ENCODE results near the gene ADAM33. TPM values are rescaled to one million over a fixed set of nuclear protein-coding genes. Genes with fewer than 3 reads are reported as not detected.

Gene ADAM33
- total RNA-seq, 1 donor from 2014 or later, result 0.17 TPM

DNA sequence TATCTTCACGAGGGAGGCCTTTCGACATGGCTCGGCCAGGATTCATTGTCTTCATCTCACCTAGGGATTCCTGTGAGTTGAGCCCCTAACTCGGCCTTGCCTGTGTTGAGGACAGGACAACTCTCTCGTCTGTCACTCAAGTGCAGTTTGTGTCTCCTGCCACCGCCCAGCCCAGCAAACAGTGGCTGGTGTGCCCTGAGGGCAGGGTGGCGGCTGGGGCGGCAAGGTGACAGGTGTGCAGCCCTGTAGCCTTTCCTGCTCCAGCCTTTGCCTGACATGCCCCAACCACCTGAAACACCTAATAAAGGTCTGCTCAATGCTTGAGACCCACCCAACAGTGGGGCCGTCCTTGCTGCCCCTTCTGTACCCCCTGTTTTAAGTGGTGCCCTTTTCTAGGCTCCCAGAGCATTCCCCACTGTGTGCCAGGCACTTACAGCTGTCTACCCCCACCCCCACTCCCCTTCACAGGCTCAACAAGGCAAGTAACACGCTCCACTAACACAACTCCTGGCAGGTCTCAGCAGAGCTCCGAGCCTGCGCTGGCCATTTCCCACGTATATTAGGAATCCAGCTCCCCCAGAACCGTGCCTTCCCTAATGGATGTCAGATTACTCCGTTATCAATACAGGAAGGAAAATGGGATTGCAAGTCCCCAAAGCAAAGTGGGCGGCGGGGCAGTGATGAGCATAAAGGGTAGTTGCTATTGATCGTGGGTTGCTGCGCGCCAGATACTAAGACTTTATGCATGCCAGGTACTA is 36.3 kb downstream of the ADAM33 start:
- DNase-seq, result no peak

DNA sequence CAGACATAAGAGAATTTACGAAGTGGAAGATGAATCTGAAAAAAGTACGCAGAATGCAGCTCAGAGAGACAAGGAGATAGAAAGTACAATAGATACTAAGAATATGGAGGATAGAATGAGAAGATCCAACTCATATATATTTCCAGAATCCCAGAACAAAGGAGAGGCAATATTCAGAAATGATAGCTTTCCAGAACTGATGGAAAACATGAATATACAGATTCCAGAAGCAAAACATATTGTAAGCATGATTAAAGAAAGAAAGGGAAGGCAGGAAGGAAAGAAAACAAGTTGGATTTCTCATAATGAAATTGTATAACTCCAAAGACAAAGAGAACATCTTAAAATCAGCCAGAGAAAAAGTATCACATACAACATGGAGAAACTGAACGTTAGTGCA is 41.6 kb downstream of the ADAM33 start:
- no peak for DNase-seq

DNA sequence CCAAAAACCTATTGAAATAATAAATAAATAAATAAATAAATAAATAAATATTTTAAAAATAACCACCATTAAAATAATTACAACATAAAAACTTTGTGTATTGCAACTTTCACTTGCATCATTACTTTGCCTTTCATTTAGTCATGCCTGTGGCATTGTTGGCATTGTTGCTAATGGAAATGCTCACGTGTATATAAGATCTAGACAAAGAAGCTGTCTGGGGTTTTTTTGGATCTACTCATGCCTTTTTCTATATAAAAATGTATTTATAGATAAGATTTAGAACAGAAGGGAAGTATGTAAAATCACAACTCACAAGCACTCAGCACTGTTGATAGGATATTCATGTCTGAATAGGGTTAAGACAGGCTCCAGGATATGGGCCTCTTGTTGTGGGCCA is 46.5 kb downstream of the ADAM33 start:
- no peak for DNase-seq

DNA sequence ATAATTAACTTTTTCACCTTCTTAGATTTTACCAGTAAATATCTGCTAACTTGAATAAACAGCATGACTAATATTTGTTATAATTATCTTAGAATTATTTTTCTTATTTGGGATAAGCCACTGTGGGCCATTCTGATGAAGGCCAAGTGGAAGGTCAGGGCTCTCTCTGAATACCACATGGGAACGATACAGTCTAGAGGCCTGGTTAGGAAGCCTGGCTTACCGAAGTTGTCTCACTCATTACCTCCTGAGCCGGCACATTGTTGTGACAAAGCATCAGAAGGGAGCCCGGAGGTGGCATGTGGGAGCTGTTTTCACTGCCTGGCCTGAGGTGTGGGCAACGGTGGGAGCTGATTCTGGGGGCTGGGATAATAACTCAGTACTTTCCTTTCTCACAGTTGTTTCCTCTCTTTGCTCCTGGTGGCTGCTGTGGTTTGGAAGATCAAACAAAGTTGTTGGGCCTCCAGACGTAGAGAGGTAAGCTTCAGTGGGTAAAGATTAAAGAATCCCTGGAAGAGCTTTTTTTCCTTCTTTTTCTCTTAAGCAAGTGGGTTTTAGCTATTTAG is 47.8 kb downstream of the ADAM33 start:
- DNase-seq, result no peak

DNA sequence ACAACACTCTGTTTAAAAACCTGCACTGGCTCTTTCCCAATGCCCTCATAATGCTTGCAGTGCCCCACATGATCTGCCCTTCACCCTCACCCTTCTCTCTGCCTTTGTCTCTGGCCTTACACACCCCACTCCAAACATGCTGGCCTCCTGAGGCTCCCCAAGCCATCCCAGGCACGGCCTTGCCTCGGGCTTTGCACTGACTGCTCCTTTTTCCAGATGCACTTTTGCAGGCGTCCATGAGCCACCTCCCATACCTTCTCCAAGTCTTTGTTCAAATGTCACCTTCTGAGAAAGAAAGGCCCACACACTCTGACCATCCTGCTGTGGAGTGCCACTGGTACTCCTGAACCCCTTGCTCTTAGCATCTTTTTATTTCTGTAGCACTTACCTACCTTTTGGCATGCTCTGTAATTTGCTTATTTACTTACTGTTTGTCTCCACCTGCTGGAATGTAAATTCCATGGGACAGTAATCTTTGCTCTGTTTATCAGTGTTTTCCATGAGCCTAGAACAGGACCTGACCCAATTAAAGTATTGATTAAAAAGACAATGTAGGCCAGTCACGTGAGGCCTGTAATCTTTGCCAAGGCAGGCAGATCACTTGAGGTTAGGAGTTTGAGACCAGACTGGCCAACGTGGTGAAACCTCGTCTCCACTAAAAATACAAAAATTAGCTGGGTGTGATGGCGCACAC is 49.4 kb downstream of the ADAM33 start:
- peak; percentile 5 for DNase-seq

DNA sequence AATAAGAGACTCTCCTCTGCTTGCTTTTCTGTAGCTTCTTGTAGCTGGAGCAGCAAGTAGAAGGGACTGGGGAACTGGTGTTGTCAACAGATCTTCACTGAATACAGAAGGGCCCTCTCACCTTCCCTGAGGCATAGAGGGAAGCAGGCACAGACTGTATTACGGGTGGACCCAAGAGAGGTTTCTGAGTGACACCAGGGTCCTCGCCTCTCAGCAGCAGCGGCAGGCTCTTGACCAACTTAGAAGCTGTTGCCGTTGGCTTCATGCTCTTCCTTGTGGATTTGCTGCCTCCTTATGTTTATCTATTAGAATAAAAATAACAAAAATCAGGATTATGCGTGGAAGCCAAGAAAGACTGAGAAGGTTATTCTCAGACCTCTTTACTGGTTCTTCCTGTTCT is 50.3 kb downstream of the ADAM33 start:
- no peak for DNase-seq

DNA sequence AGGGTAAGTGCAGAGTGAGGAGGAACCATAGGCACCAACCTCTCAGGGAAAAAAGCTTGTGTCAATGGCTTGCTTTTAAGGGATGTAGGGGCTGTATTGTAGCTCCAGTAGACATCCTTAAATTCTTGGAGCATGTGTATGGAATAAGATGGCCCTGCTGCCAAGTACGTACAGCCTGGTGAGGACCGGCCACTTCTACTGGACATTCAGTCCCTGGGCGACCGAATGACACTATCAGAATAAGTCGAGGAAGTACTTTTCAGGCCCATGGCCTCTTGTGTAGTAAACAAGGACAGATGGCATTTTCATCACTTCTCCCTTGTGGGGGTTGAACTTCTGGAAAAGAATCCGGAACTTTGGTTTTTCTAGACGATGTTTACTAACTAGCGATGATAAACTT is 51.4 kb downstream of the ADAM33 start:
- no peak for DNase-seq

DNA sequence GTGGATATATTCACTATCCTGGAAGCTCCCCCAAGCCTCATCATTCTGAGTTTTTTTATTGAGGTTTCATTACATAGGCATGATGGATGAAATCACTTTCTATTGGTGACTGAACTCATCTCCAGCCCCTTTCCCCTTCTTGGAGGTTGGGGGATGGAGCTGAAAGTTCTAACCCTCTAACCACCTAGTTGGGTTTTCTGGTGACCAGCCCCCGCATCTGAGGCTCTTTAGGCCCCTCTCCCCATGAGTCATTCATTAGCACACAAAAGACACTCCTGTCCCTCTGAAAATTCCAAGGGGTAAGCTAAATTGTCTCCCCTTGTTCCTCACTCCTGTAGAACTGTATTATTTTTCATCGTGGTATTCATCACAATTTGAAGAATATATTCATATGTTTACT is 51.9 kb downstream of the ADAM33 start:
- no peak for DNase-seq

DNA sequence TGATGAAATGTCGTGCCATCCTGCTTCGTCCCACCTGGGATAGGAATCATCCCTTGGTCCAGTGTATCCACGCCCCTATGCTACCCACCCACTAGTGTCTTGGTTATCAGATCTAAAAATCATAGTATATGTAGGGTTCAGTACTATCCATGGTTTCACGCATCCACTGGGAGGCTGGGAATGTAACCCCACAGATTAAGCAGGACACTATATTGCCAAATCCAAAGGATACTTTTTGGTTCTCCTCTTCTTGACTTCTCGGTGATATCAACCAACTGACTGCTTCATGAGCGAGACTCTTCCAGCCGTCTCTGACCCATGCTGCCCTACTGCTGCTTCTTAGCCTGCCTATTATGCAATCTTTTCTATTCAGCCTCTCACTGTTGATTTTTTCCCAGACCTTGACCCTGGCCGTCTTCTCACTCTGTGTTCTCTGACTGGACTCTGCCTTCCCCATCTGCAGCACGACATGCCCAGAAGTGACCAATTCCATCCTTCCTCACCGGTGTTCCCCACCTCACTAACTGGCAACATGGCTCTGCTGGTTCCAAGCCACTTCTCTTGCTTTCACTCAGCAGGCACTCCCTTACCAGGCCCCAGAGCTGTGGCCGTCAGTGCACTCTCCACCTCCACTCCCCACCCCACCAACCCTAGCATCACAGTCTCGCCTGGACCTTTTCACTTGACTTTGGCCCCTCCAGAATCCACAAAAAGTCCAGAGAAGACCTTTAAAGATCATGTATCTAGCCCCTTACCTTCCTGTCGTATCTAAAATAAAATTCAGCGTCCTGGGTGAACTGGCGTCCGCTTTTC is 53.1 kb downstream of the ADAM33 start:
- DNase-seq, result no peak

DNA sequence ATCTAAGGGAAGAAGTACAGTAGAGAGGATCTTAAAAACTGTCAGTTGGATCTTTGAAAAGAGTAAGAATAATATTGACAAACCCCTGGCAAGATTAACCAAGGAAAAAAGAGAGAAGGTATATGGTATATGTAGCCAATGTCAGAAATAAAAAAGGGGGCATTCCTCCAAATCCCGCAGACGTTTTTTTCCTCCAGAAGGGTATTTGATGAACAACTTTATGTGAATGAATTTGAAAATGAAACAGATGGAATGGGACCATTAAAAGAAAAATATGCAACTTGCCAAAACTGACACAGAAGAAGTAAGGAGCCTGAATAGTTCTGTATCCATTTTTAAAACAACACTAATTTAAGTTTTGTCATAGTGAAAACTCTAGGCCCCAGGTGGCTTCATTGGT is 54.3 kb downstream of the ADAM33 start:
- no peak for DNase-seq

DNA sequence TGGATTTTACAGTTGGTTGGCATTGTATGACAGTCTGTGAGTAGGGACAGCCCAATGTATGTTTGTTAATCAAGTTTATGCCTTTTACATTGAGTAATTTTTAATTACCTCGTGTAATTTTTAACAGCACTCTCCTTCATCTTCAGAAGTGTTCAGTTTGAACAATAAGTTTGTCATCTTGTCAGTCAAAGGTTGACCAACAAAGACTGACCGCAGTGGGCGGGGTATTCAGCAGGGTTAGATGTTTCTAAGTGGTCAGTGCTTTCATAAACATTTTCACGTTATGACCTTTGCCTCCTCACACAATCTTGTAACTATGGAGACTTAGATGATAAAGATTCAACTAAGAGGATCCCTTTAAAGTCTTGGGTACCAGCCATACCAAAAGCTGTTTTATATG is 59.4 kb downstream of the ADAM33 start:
- DNase-seq, result no peak

DNA sequence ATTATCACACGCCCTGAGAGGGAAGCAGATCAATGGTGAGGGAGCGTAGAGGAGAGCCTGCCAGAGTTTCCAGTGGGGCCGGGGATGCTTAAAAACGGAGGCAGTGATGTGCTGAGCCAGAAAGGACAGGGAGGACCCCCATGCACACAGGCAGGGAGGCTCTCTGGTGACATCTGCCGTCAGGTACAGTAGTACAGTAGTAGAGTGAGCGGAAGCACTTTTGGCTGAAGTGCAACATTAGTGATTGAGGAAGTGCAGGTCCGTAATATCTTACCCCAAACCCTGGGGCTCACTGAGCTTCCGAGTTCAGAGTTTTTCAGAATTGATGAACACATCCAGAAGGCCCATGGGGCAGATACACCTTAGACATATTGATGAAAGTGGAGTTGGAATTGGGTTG is 60.7 kb downstream of the ADAM33 start:
- DNase-seq, result no peak

Other genes starting within 250 kb of the ADAM33 start
- gene ATRN, start 211.0 kb downstream of the ADAM33 start, total RNA-seq, result 42.9 and 58.4 TPM in 2 replicates
- not detected in 2 replicates for gene GFRA4, start 18.6 kb downstream of the ADAM33 start, total RNA-seq
- gene SIGLEC1, start 30.6 kb upstream of the ADAM33 start, total RNA-seq, result not detected in 2 replicates
- 15.1 and 16.7 TPM in 2 replicates for gene HSPA12B, start 50.7 kb upstream of the ADAM33 start, total RNA-seq
- gene ADISSP, start 85.7 kb upstream of the ADAM33 start, total RNA-seq, result 12.1 and 34.7 TPM in 2 replicates
- gene SPEF1, start 99.4 kb upstream of the ADAM33 start, total RNA-seq, result 0.05 TPM in 1 of 2 replicates, not detected in the other
- gene CENPB, start 104.7 kb upstream of the ADAM33 start, total RNA-seq, result 115 and 124 TPM in 2 replicates
- 28.8 and 91.1 TPM in 2 replicates for gene CDC25B, start 114.3 kb upstream of the ADAM33 start, total RNA-seq
- 22.3 and 31.6 TPM in 2 replicates for gene AP5S1, start 138.5 kb upstream of the ADAM33 start, total RNA-seq
- gene MAVS, start 164.8 kb upstream of the ADAM33 start, total RNA-seq, result 21.4 and 35.7 TPM in 2 replicates
- gene PANK2, start 207.4 kb upstream of the ADAM33 start, total RNA-seq, result 63.3 and 77.8 TPM in 2 replicates

Measured in dermis blood vessel endothelial cell (primary cell).